HG03196 (cell line): ENCODE results near the gene B9D1.

Experiments
- ATAC-seq: cut with Tn5 transposase; IDR thresholded peaks from one replicate; pipeline ENCODE4 v1.9.1; 2021; ENCODE audit not compliant: unreplicated experiment

Gene B9D1

GRCh38 chr17:19362277-19363113 lies at the start of gene B9D1:
Gene B9D1 (minus strand): TSS chr17:19362723. CDS start chr17:19362569, 154 bp downstream.
- ATAC-seq: peak; percentile 72

DNA sequence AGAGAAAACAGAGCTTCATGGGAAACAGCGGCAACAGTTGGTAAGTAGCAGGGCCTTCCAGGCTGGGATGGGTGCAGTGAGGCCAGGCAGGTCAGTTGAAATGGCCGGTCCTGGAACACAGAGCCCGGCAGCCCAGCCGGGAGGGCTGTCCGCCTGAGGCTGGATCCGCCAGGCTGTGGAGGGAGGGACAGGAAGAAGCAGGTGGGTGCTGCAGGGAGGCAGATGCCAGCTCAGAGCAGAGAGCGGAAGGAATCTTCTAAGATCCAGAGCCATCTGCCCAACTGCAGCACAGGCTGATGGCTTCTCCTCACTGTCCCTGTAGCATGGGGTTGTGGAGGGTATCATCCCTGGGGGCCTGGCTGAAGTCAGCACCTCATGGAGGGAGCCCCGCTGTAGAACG lies 49.1 kb upstream of the B9D1 start:
- no peak for ATAC-seq

DNA sequence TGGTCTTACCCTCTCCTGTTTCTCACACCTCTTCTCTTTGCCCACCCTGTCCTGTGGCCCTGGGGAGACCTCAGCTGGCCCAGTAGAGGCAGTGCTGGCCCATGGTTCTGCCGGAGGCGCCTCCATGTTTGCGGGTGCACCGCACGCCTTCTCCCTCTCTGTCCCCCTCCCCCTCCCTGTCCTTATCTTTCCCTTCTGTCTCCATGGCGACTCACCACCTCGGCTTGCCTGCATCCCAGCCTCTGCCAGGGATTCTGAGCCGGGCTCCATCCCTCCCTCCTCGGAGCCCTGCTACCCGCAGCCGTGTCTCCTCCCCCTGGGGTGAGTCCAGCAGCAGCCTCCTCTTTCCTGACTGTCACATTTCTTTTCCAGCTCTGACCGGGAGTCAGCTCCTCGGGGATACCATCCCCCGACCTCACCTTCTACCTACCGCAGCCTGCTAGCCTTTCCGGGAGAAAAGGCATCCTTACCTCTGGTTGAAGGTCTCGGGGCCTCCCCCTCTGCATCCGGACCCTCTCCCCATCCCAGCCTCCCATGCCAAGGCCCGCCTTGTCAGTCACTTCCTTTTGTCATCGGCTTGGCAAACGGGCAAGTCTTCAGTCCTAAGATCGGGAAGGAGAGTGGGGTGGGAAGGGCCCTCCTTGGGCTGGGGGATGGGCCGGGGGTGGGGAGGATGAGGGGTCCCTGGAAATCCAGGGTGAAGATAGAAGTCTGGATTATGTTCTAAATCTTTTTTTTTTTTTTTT lies 48.5 kb upstream of the B9D1 start, which contains the start of gene RNF112:
Gene RNF112, plus strand, starts transcription at position 358 of the 746 bp plus-strand sequence. Its CDS starts 177 bp downstream, at position 535.
- no peak for ATAC-seq

DNA sequence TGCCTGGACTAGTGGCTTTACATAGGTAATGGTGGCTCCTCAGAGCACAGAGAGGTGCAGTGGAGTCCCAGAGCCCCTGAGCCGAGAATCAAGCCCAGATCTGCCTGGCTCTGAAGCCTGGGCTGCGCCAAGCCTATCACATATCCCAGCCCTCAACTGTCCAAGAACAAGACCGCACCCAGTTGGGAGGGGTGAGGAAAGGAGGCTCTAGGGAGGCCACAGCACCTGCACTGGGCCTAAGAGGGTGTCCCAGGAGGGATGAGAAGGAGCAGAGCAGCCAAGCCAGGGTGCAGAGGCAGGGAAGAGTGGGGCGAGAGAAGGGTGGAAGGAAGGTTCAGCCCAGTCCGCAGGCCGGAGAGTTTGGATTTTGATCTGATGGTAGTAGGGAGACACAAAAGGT lies 47.6 kb upstream of the B9D1 start:
- ATAC-seq: no peak

DNA sequence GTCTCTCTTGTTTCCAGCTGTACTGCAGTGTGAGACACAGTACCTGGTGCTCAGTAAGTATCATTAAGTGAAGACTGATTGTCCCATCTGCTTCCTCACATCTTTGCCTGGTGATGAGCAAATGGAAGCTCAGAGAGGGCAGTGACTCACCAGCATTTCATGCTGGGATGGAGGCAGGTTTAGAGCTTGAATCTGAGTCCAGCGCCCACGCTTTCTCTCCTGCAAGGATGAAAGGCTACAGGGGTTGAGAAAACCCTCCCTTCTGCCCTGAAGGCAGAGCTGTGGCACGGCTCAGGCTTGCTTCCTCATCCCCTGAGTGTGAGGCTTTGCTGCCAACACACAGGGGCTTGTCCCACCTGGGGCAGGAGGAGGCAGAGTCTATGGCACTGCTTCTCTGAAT lies 47.0 kb upstream of the B9D1 start:
- ATAC-seq: no peak

- no peak for ATAC-seq
Observed at GRCh38 chr17:19409066-19409465, 46.5 kb upstream of the B9D1 start.

- no peak for ATAC-seq
Observed at GRCh38 chr17:19408346-19408710, 45.8 kb upstream of the B9D1 start.

DNA sequence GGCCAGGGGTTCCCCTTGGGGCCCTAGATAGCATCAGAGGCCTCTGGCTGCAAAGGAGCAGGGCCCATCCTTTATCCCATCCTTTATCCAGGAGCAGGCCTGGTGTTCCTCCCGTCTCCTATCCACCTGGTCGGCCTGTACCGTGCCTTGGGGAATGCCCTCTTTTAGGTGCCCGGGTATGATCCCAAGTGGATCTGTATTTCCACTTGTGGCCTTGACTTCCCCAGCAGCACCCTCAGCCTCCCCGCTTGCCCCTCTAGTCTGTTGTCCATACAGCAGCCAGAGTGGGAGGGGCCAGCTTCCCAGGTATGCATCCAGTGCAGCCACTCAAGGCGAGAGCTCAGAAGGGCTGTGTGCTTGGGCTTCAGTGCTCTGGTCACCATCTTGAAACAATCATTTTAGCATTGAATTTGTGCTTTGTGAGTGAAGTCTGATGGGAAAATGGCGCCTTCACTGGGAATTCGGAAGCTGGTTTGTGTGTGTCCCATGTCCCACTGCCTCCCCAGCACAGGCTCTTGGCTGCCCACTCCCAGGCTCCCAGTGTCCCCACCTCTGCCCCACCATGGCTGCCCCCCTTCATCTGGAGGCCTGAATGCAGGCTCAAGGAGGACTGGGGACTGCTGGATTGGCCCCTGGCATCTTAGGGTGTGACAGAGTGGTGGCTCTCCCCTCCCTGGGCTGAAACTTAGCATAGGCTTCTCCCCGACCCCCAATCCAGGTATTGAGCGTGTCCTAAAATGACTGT lies 45.2 kb upstream of the B9D1 start:
- no peak for ATAC-seq

DNA sequence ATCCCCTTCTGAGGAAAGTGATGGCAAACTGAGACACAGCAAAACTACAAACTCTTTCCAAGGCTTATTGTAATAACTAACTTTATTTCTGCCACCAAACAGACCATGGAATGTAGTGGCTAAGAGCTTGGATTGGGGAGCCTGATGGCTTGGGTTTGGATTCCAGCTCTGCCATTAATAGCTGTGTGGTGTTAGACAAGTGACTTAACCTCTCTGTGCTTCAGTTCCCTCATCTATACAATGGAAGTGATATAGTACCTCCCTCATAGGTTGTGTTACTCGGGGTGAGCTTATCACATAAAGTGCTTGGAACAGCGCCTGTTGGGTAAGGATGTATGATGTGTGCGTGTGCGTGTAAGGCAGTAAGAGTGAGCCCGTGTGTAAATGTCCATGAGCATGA lies 42.6 kb upstream of the B9D1 start:
- ATAC-seq: no peak

DNA sequence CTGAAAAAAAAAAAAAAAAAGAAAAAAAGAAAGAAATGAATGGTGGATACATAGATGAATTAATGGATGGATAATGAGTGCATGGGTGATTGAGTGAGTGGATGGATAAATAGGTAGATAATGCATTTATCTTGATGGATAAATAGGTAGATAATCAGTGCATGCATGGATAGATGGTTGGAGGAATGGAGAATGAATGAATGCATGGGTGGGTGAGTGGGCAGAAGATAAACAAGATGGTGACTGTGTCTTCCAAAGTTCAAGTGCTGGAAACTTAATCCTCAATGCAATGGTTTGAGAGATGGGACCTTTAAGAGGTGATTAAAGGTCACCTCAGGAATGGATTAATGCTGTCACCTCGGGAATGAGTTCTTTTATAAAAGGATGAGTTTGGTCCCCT lies 41.7 kb upstream of the B9D1 start:
- ATAC-seq: no peak

- ATAC-seq: no peak
Observed at GRCh38 chr17:19403021-19403420, 40.5 kb upstream of the B9D1 start.

GRCh38 chr17:19402171-19402570 lies 39.6 kb upstream of the B9D1 start:
- ATAC-seq: no peak

GRCh38 chr17:19401321-19402010 lies 38.9 kb upstream of the B9D1 start:
- no peak for ATAC-seq

DNA sequence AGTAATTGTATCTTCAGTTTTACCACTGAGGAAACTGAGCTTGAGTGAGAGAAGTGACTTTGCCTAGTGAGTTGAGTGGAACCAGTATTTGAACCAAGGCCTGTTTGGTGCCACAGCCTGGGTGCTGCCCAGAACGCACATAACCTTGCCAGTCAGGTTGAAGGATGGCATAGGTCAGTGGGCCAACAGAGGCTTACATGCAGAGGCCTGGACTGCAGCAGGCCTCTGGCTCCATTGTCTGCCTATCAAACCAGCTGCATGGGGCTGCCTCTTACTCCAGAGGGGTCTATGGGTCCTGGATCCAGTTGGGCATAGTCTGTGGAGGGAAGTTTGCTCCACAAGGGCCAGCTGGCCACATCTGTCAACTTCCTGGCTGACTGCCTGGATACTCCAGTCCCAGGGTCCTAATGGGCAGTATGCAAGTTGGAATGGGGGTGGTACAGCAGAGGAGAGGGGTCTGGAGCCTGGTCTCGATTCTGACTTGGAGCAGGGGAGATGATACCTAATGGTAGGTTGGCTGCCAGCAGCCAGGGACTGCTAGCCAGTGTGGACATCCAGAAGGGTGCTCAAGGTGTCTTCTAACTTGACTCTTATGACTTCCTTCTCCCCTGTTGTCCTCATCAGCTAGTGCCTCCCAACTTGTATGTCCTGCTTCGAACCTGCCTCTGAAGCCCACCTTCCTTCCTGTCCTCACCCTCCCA lies 37.4 kb upstream of the B9D1 start:
- no peak for ATAC-seq

DNA sequence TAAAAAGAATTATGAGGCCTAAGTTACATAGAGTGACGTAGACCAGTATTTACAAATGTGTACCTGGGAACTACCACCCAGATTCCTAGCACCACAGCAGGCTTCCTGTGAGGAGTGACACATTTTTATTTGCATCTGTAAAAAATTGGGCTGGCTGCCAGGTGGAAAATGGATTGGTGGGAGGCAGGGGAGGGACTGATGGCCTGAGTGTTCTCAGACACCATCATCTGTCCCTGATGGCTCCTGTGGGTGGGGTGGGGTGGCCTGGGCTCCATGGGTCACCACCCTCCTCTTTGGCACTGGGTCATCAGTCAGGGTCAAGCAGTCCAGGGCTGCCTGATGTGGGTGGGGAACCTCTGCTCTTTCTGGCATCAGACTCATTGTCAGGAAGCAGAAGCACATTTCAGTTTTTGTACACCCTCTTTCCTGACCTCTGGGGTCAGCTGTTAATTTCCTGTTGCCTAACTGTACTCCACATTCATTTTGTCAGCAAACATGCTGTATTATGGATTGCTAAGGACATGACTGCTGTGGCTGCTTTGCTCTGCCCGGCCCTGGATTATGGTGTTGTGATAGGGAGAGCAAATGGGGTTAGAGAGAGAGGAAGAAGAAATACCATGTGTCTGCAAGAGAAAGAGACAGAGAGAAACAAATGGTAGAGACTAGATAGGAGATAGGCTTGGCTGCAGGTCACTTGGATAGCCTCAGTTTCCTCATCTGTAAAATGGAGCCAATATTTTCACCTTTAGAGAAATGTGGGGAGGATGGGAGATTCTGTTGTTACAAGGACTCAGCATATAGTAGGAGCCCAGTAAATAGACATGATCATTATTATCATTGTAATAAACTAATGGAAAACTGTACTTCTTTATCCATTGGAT lies 36.0 kb upstream of the B9D1 start:
- ATAC-seq: no peak

DNA sequence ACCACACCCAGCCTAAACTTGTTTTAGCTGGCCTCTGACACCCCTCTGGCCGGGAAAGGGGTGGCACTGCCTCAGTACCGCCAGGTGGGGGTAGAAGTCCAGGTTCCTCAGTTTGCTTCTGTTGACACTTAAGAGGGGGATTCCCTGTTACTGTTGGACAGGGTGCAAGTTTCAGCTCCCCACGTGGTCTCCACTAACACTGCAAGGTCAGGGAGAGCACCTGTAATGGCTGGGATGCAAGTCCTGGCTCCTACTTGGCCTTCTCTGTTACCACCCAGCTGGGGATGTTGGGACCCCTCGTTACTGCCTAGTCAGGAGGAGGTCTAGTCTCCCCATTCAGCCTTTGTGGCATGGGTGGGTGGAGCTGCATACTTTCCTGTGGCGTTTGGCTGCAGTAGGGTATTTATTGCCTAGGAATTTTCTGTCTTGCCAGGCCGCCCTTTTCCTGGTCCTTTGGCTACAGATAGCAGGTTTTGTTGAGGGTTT lies 35.1 kb upstream of the B9D1 start:
- ATAC-seq: no peak

- no peak for ATAC-seq
Observed at GRCh38 chr17:19392303-19392702, 29.8 kb upstream of the B9D1 start.

GRCh38 chr17:19391432-19391831 lies 28.9 kb upstream of the B9D1 start:
- no peak for ATAC-seq

DNA sequence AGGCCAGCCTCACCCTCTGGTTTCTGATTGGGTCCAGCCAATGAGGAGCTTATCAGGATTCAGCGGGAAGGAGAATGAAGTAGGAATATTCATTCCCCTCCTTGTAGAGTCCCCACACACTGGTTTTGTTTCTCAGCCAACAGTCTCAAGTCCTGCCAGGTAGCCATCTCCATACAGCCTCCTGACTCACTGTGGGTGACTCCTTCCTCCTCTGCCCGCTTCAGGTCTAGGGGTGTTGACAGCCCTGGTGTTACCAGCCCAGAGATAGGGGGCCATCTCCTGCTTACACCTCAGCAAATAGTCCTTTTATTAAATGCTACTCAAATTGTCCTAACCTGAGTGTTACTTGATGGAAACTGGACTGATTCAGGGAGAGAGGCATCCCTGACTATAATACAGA lies 28.4 kb upstream of the B9D1 start:
- ATAC-seq: no peak
